GM18505 (cell line): ENCODE data around the gene RBMXL2.

Experiments
- ATAC-seq: cut with Tn5 transposase; IDR thresholded peaks from one replicate; pipeline ENCODE4 v1.9.1; 2021; ENCODE audit not compliant: unreplicated experiment
- POLR2A ChIP-seq: IDR thresholded peaks from 4 replicates; pipeline ENCODE4 v1.6.1; 2011; ENCODE audit warnings: borderline replicate concordance; ENCODE audit not compliant: insufficient read depth, insufficient read length; ENCODE audit errors: extremely low read depth

RBMXL2 gene

DNA sequence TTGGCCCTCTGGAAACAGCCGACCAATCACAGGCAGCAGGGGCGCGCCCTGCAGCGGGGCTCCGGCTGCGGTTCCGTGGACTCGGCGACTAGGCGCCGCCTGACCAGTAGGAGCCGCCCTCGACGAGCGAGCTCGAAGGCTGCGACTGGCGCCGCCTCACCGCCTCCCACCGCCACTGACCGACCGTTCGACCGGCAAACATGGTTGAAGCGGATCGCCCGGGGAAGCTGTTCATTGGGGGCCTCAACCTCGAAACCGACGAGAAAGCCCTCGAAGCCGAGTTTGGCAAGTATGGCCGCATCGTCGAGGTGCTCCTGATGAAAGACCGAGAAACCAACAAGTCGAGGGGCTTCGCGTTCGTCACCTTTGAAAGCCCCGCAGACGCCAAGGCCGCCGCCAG is at the start of gene RBMXL2:
RBMXL2 (plus strand) TSS at position 78 of the 400 bp plus-strand sequence; CDS start at position 201, 123 bp downstream.
- TF ChIP-seq POLR2A: no peak
- no peak for ATAC-seq

DNA sequence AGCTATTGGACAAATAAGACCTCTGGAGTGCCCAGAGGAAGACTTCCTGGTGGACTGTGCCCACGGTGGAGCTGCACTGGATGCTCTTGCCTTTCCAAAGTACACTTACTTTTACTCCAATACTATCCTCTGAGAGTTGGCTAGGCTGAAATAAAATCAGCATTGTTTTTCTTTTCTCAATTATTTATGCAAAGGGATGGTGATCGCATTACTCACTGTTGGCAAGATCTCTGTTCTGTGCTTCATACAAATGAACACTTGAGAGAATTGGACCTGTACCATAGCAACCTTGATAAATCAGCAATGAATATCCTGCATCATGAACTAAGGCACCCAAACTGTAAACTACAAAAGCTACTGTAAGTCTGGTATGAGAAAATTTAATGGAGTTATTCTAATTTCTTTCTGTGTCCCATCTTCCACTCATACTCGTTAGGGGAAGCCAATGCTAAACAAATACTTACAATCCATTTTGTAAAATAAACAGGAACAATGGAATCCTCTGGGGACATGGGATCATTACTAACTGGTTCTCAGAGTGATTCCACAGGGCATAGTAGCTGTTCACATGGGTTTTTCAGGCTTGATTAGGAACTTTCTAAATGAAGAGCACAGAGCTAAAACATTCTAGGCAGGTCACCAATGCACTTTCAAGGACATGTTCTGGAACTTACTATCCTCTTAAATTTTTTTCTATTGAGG is 42.2 kb upstream of the RBMXL2 start:
- TF ChIP-seq POLR2A: no peak
- no peak for ATAC-seq

DNA sequence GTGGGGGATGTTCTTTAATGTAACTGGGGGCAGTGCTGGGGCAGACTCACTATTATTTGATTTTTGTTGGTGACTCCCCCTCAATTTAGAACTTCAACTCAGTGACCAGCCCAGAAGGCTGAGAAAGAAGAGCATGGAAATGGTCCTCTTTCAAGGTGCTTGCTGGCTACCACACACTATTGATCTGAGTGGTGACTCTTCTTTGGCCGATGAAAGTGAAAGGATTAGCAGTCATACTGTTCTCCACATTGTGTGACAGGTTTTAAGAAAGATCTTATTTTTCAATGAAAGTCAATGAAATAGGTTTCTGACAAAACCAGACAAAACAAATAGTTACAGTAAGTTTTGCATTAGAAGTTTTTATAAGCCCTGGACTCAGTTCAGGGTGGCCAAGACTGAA is 38.6 kb upstream of the RBMXL2 start:
- no peak for TF ChIP-seq POLR2A
- no peak for ATAC-seq

DNA sequence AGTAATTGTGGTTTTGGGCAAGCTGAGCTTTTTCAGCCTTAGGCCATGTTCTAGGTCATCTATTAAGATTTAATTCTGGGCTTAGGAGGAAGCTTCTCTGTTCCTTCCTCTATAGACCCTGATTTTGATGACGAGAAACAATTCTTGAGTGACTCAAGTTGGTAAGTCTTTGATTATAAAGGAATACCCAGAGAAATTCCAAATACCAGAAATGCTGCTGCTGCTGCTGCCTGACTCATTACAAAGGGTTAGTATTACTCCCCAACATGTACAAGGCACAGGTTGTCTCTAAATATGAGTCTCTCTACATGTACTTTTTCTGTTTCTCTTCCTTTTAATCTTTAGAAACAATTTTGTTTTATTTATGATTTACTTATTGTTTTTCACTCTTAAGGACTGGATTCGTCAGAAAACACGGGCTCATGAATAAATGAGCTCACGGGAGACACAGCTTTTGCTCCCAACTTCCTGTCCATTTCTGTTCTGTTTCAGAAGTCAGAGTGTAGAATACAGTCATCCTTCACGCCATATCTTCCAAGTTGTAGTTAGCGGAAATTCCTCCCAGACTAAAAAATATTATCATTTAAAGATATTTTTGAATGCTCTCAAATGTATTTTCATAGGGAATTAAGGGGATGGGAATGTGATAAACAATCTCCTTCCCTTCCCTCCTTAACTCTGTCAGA is 31.8 kb upstream of the RBMXL2 start:
- TF ChIP-seq POLR2A: no peak
- no peak for ATAC-seq

GRCh38 chr11:7057641-7058040 is 31.2 kb upstream of the RBMXL2 start:
- ATAC-seq: no peak
- no peak for TF ChIP-seq POLR2A

- no peak for TF ChIP-seq POLR2A
- ATAC-seq: no peak
Measured at GRCh38 chr11:7060868-7061267, 27.9 kb upstream of the RBMXL2 start.

DNA sequence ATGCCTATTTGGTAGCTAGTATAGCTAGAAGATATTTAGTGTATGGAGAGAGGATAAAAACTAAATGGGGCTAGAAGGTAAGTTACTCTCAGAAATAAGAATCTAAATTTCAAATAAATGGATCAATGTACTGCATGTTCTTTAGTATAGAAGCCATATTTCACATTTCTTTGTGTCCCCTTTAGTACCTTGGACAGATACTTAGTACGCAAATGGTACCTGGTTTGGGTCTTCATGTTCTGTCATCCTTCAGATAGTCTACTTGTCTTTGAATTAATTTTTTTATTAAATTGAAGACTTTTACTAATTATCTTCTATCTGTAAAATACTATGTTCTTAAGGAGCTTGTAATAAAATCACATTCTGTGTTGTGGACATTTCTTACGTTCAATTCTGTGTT is 26.3 kb upstream of the RBMXL2 start:
- ATAC-seq: no peak
- no peak for TF ChIP-seq POLR2A

DNA sequence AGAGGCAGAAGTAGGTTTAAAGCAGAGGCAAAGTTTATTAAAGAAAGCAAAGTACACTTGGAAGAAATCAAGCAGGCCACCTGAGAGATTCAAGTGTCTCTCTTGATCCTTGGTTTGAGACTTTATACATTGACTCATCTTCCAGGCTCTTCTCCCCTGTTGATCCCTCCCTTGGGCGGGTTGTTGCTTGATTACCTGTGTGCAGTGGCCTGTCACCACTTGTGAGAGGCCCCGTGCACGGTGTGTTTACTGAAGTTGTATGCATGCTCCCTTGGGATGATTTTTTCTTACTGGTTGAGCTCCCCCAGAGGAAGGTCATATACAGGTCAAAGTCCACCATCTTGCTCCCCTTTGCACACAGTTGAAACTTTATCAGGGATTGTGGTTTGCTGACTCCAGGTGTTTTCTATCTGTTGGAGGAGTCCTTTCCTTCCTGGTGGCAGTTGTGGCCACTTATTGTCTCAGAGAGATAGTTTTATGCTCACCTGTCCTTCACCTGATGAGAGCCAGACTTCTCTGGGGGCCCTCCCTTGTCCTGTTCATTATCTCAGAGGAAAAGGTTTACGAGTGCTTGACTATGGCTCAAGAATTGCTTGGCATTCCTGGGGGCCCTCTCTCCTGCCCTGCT is 16.3 kb upstream of the RBMXL2 start:
- TF ChIP-seq POLR2A: no peak
- ATAC-seq: no peak

GRCh38 chr11:7077101-7077500 is 11.7 kb upstream of the RBMXL2 start:
- no peak for ATAC-seq
- no peak for TF ChIP-seq POLR2A

GRCh38 chr11:7079545-7080135 is 9.2 kb upstream of the RBMXL2 start:
- no peak for ATAC-seq
- TF ChIP-seq POLR2A: no peak

DNA sequence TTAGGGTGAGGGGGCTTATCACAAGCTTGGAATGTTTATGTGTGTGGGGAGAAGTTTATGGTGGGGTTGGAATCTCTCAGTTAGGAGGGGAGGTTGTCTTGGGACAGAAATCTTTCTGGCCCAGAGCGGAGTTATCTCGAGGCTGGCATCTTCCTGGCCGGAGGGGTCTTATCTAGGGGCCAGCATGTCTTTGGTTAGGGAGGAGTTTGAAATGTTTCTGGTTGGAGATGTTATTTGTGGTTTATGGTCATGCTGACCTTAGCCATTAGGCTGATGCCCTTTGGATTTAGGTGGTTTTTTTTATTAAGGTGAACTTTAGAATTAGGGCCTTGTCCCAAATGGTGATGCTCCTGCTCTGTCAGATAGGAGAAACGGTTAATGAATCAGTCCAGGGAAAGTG is 7.9 kb upstream of the RBMXL2 start:
- no peak for ATAC-seq
- TF ChIP-seq POLR2A: no peak

GRCh38 chr11:7081441-7081840 is 7.4 kb upstream of the RBMXL2 start:
- ATAC-seq: no peak
- TF ChIP-seq POLR2A: no peak
